ENCODE data around the gene ATP13A4. TPM values are rescaled to one million over a fixed set of nuclear protein-coding genes. Genes with fewer than 3 reads are reported as not detected.

The ATP13A4 gene
- polyA plus RNA-seq, 5 donors, result 37.4 to 62.9 (median 47.4) TPM

- DNase-seq, result no peak
Observed at GRCh38 chr3:193499136-193499770, 55.4 kb downstream of the ATP13A4 start.

GRCh38 chr3:193498215-193498614, 56.5 kb downstream of the ATP13A4 start:
- no peak for DNase-seq

GRCh38 chr3:193496658-193497057, 58.0 kb downstream of the ATP13A4 start:
- DNase-seq, result no peak

GRCh38 chr3:193491026-193491425, 63.7 kb downstream of the ATP13A4 start:
- DNase-seq, result no peak

GRCh38 chr3:193490580-193490979, 64.1 kb downstream of the ATP13A4 start:
- DNase-seq, result no peak

GRCh38 chr3:193489949-193490348, 64.7 kb downstream of the ATP13A4 start:
- no peak for DNase-seq

- no peak for DNase-seq
Observed at GRCh38 chr3:193488741-193489140, 66.0 kb downstream of the ATP13A4 start.

- no peak for DNase-seq
Observed at GRCh38 chr3:193483988-193484539, 70.6 kb downstream of the ATP13A4 start.

GRCh38 chr3:193481436-193481835, 73.3 kb downstream of the ATP13A4 start:
- DNase-seq, result no peak

- DNase-seq, result no peak
Observed at GRCh38 chr3:193474446-193474845, 80.2 kb downstream of the ATP13A4 start.

- no peak for DNase-seq
Observed at GRCh38 chr3:193470710-193471109, 84.0 kb downstream of the ATP13A4 start.

GRCh38 chr3:193465992-193466608, 88.6 kb downstream of the ATP13A4 start:
- no peak for DNase-seq

- no peak for DNase-seq
Observed at GRCh38 chr3:193464889-193465288, 89.8 kb downstream of the ATP13A4 start.

- no peak for DNase-seq
Observed at GRCh38 chr3:193457526-193457925, 97.2 kb downstream of the ATP13A4 start.

GRCh38 chr3:193452338-193452737, 102.4 kb downstream of the ATP13A4 start:
- no peak for DNase-seq

GRCh38 chr3:193451902-193452301, 102.8 kb downstream of the ATP13A4 start:
- no peak for DNase-seq

- DNase-seq, result no peak
Observed at GRCh38 chr3:193446965-193447602, 107.6 kb downstream of the ATP13A4 start.

- no peak for DNase-seq
Observed at GRCh38 chr3:193439423-193439822, 115.3 kb downstream of the ATP13A4 start.

- DNase-seq, result no peak
Observed at GRCh38 chr3:193418576-193419373, 135.9 kb downstream of the ATP13A4 start.

- DNase-seq, result no peak
Observed at GRCh38 chr3:193416629-193417028, 138.1 kb downstream of the ATP13A4 start.

- DNase-seq, result no peak
Observed at GRCh38 chr3:193407688-193408087, 147.0 kb downstream of the ATP13A4 start.

GRCh38 chr3:193407112-193407511, 147.6 kb downstream of the ATP13A4 start:
- DNase-seq, result no peak

All from right lung (tissue), 5 donors.